HG02852 (cell line): ENCODE data around the gene TMEM212.
A peak's percentile ranks its signal among the peaks of the same experiment; 100 is the strongest.

Experiments used
- ATAC-seq: cut with Tn5 transposase; IDR thresholded peaks from one replicate; pipeline ENCODE4 v1.9.1; 2021; ENCODE audit warnings: mild to moderate bottlenecking, moderate library complexity; ENCODE audit not compliant: unreplicated experiment

Gene TMEM212

GRCh38 chr3:171842864-171843518, at the start of gene TMEM212:
TSS of gene TMEM212 (plus strand) at chr3:171843349. CDS start at chr3:171843384, 35 bp downstream.
- ATAC-seq: no peak

- no peak for ATAC-seq
Measured at GRCh38 chr3:171796625-171797264, 46.4 kb upstream of the TMEM212 start.

GRCh38 chr3:171797265-171797679, 45.9 kb upstream of the TMEM212 start:
- ATAC-seq: no peak

GRCh38 chr3:171797873-171798272, 45.3 kb upstream of the TMEM212 start:
- no peak for ATAC-seq

GRCh38 chr3:171799501-171799900, 43.6 kb upstream of the TMEM212 start:
- no peak for ATAC-seq

- no peak for ATAC-seq
Measured at GRCh38 chr3:171801738-171802589, 41.2 kb upstream of the TMEM212 start.

- no peak for ATAC-seq
Measured at GRCh38 chr3:171802590-171802956, 40.6 kb upstream of the TMEM212 start.

GRCh38 chr3:171803044-171803443, 40.1 kb upstream of the TMEM212 start:
- no peak for ATAC-seq

GRCh38 chr3:171804618-171805389, 38.3 kb upstream of the TMEM212 start:
- no peak for ATAC-seq

- no peak for ATAC-seq
Measured at GRCh38 chr3:171805687-171806086, 37.5 kb upstream of the TMEM212 start.

- ATAC-seq: no peak
Measured at GRCh38 chr3:171806200-171807128, 36.7 kb upstream of the TMEM212 start.

- ATAC-seq: no peak
Measured at GRCh38 chr3:171807129-171807675, 35.9 kb upstream of the TMEM212 start.

GRCh38 chr3:171807806-171808205, 35.3 kb upstream of the TMEM212 start:
- ATAC-seq: no peak

- ATAC-seq: peak; percentile 38
Measured at GRCh38 chr3:171809611-171809860, 33.6 kb upstream of the TMEM212 start.

- peak; percentile 64 for ATAC-seq
Measured at GRCh38 chr3:171809861-171810628, 33.1 kb upstream of the TMEM212 start, which contains the start of gene PLD1. TSS of gene PLD1 (minus strand) at chr3:171810483. CDS start at chr3:171738051, 72,432 bp downstream.

- no peak for ATAC-seq
Measured at GRCh38 chr3:171810629-171811294, 32.4 kb upstream of the TMEM212 start.

- no peak for ATAC-seq
Measured at GRCh38 chr3:171811295-171811912, 31.7 kb upstream of the TMEM212 start.

- ATAC-seq: no peak
Measured at GRCh38 chr3:171811913-171812335, 31.2 kb upstream of the TMEM212 start.
